NCI-H2081 treated with DMSO at 0.1 percent for 48 hours (cell line): ENCODE results near the gene SLC6A19.

Source experiments
- DNase-seq: peaks from one replicate; lab custom pipeline; 2025; lab: John Stamatoyannopoulos, UW

Gene SLC6A19

DNA sequence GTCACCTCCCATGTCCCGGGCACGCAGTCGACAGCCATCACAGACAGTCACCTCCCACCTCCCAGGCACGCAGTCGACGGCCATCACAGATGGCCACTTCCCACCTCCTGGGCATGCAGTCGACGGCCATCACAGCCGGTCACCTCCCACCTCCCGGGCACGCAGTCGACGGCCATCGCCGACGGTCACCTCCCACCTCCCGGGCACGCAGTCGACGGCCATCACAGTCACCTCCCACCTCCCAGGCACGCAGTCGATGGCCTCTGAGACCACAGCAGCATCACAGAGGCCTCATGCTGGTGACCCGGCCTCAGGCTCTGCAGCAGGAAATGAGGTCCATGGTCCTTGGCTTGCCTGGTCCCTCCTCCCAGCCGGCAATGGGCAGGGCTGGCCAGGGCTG, 5.5 kb upstream of the SLC6A19 start:
- DNase-seq = no peak

DNA sequence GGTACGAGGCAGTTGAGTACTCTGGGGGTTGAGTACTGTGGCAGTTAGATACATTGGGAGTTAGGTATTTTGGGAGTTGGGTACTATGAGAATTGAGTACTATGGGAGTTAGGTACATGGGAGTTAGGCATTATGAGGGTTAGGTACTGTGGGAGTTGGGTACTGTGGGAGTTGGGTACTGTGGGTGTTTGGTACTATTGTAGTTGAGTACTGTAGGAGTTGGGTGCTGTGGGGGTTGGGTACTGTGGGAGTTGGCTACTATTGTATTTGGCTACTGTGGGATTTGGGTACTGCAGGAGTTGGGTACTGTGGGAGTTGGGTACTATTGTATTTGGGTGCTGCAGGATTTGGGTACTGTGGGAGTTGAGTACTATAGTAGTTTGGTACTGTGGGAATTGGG, 4.8 kb upstream of the SLC6A19 start:
- no peak for DNase-seq

DNA sequence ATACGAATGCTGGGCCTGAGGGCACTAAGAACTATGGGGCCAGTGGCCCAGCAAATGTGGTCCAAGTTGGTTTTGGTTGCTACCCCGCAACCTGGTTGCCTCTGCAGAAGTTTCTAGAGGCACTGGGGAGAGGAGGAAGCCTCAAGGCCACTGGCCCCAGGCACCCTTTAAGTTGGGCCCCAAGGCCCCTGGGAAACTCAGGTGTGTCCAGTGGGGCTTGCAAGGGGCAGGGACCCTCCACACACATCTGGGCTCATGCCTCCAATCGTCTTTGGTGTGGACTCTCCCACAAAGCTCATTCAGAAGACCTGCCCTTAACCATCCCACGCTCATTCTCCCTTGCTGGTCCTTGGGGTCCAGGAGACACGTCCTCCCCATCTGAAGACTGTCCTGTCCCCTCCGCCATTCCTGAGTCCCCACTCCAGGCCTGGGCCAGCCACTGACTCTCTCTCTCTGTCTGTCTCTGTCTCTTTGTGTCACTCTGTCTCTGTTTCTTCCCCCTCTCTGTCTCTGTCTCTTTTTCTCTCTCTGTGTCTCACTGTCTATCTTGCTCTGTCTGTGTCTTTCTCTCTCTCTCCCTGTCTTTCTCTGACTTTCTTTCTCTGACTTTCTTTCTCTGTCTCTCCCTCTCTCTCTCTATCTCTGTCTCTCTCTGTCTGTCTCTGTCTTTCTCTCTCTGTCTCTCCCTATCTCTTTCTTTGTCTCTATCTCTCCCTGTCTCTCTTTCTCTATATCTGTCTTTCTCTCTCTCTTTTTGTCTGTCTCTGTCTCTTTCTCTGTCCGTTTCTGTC, 3.3 kb upstream of the SLC6A19 start:
- DNase-seq = no peak

DNA sequence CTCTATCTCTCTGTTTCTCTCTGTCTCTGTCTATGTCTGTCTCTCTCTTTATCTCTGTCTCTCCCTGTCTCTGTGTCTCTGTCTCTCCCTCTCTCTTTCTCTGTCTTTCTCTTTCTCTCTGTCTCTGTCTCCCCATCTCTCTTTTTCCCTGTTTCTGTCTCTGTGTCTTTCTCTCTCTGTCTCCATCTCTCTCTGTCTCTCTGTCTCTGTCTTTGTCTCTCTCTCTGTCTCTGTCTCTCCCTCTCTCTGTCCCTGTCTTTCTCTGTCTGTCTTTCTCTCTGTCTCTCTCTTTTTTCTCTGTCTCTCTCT, 2.1 kb upstream of the SLC6A19 start:
- DNase-seq = no peak

GRCh38 chr5:1199649-1200494, 1.5 kb upstream of the SLC6A19 start:
- DNase-seq = no peak

- no peak for DNase-seq
Measured at GRCh38 chr5:1200495-1201326, 684 bp upstream of the SLC6A19 start.

GRCh38 chr5:1202026-1202797, 817 bp downstream of the SLC6A19 start:
- no peak for DNase-seq

DNA sequence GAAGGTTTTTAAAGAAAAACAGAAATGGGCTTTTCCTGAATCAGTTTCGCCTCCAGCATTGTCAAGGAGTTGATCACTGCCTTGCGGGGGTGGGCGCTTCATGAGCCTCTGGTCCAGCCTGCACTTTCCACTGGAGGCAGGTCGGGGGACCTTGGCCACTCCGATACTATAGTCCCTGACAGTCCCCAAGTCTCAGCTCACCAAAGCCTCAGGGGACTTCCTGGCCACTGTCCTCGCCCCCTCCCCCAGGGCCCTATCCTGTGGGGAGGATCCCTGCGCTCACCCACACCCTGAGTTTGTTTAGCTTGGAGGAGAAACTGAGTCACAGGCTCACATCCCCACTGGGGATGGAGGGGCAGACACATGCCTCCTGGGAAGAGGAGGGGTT, 1.4 kb downstream of the SLC6A19 start:
- no peak for DNase-seq

DNA sequence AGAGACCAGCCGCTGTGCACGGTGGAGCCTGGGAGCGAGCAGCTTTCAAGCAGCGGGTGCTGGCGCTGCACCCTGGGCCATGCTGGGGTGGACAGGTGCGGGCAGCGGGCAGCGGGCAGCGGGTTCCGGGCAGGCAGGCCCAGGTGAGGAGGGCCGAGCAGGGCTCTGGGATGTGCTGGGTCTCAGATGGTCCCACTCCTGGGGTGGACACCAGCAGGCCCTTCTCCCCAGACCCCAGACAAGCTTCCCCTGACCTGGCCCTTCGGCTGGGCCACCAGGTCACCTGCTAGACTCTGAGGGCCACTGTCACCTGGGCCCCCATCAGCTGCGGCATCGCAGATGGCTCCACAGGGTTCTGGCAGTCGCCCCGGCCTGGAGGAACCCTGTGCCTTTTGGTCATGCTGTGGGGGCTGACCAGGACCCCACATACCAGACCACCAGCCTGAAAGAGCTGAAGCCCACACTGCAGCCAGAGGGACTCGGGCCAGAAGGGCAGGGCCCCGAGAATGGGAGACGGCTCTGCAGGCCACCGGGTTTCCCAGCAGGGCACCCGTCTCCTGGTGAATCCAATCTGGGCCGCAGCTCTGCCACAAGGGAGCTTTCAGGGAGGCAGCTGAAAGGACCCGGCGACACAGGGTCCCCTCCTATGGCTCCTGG, 2.0 kb downstream of the SLC6A19 start:
- no peak for DNase-seq

DNA sequence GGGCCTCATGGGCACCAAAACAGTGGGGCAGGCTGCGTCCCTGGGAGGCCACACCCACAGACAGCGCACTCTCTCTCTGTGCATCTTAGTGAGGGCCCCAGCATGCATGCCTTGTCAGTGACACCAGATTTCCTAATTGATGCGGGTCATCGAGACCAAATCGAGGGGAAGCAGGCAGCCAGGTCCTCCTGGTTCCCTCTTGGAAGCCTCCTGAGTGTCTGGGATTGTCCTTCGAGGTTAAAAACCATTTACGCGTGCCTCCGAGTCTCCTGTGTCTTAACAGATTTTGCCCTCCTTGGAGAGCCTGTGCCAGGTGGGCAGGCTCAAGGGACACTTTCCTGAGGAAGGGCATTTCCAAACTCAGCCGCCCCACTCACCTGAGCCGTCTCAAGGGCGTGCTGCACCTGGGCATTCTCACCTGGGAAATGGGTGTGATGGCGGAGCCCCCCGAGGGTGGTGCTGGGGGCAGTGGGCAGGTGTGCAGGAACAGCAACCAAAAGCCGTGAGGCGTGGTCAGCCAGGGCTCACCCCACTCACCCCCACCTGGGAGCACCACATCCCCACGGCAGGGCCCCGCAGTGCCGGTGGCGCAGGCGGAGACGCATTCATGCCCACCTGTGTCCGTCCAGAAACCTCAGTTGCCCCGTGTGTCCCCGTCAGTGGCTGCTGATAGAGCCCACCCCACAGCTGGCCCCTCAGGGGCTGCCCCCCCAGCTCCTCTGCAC, 2.7 kb downstream of the SLC6A19 start:
- DNase-seq = no peak

DNA sequence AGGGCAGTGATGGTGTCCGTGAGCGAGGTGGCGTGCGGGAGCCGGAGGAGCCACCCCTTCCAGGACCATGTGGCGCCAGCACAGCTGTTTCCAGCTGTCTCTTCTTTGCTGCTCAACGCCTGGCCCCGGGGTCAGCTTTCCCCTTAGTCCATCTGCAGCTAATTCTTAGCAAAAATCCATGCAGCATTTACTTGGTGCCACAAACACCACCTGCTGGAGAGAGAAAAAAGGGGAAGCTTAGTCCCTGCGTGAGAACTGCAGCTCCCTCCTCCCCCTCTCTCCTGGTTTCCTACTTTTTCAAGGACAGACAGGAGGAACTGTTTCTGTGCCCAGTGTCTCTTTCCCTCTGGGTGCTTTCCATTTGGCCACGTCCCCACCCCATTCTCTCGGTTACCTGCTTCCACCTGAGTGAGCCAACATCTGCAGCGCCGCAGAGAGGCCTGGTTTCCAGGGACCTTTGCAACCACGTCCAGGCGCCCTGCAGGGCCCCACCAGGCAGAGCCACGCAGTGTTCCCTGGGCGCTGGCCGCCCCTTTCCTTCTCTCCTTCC, 3.4 kb downstream of the SLC6A19 start:
- DNase-seq = no peak

GRCh38 chr5:1205255-1206180, 4.1 kb downstream of the SLC6A19 start:
- DNase-seq = no peak

- no peak for DNase-seq
Measured at GRCh38 chr5:1206521-1207412, 5.4 kb downstream of the SLC6A19 start.

GRCh38 chr5:1207555-1207954, 6.2 kb downstream of the SLC6A19 start:
- no peak for DNase-seq

DNA sequence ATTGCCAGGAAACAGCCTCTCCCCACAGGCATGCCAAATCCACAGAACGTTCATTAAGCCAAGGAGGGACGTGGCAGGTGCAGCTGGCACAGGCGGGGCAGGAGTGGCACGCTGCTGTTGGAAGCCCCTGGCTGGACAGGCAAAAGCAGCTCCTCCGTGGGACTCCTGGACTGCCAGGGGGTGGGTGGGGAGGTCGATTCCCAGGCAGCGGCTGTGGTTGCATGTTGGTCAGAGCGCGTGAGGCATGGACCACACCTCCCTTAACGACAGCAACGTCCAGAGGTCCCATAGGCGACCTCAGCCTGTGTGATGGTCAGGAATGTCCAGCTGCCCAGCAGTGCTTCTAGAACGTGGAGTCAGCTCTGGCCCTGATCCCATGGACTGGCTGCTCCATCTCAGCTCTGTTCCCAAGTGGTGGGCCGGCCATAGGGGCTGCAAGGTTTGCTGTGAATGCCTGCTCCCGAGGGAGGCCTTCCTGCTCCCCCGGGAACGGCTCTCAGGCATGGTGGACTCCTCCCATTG, 6.9 kb downstream of the SLC6A19 start:
- DNase-seq = no peak

GRCh38 chr5:1208743-1209488, 7.5 kb downstream of the SLC6A19 start:
- no peak for DNase-seq

- no peak for DNase-seq
Measured at GRCh38 chr5:1209489-1209852, 8.1 kb downstream of the SLC6A19 start.
